ENCODE results near the gene ANGPT4. TPM values are rescaled to one million over a fixed set of nuclear protein-coding genes. Genes with fewer than 3 reads are reported as not detected.

Gene ANGPT4
- total RNA-seq, 2 donors from 2014 or later: 0.06 TPM; not detected in 1

DNA sequence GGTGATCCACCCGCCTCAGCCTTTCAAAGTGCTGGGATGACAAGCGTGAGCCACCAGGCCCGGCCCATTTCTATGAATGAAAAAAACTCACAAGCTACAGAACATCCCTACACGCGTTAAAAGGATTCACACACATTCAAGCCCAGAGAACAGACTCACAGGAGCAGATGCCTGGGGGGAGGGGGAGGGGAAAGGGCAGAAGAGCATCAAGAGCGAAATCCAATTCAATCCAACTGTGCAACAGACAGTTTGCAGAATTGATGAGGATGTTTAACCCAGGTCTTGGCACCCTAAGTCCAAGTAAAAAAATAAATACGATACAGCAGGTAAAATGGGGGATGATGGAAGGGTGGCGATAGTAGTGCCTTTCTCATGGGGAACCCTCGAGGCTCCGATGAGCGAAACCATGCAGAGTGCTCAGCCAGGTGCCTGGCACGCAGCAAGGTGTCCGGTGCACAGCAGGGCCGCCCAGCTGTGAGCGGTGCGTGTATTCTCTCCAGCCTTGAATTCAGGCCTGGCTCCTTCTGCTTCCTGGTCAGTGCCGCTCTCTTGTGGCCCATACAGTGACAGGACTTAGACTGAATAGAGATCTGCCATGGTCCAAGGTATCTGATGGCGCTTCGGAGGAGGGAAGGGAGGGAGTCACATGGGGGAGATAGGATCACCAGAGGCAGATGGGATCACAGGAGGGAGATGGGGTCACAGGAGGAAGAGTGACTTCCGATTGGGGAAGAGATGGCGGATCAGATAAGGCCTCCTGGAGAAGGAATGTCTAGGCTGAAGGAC lies 35.4 kb upstream of the ANGPT4 start:
- no peak for ATAC-seq (replicated peaks)
- Mint-ChIP-seq H3K4me1 (no peaks in the 10 kb centered on the region), H3K4me3 (no peak overlapping the region), H3K9me3 (no peaks in the 10 kb centered on the region), H3K27ac (no peak overlapping the region), H3K36me3 (ENCODE audit: low read depth) (no peaks in the 10 kb centered on the region), H3K27me3 (peaks cover 31% of the 10 kb centered on the region)

DNA sequence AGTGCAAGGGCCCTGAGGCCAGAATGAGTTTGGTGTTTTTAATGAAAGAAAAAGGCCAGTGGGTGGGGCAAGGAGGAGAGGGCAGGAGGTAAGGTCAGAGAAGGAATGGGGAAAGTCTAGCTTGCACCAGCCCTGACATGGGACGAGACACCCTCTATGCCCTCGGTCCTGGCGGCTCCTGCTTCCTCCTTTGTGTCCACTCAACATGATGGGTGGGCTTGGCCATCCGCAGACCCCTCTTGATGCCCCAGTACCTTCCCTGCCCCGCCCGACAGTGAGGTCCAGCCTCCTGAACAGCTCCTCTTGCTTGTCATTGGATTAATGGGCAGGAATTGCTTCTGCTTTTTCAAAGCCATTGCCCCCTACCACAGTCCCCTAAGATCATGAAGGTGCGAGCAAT lies 33.6 kb upstream of the ANGPT4 start:
- ATAC-seq (replicated peaks): no peak
- H3K4me3 Mint-ChIP-seq: no peak overlapping the region
- no peaks in the 10 kb centered on the region for H3K36me3 Mint-ChIP-seq (ENCODE audit: low read depth)
- no peaks in the 10 kb centered on the region for H3K4me1 Mint-ChIP-seq
- H3K9me3 Mint-ChIP-seq: no peaks in the 10 kb centered on the region
- H3K27me3 Mint-ChIP-seq: peaks cover 25% of the 10 kb centered on the region
- no peak overlapping the region for H3K27ac Mint-ChIP-seq

- no peak for ATAC-seq (replicated peaks)
- no peaks in the 10 kb centered on the region for H3K9me3 Mint-ChIP-seq
Observed at GRCh38 chr20:946826-947225, 30.7 kb upstream of the ANGPT4 start.

DNA sequence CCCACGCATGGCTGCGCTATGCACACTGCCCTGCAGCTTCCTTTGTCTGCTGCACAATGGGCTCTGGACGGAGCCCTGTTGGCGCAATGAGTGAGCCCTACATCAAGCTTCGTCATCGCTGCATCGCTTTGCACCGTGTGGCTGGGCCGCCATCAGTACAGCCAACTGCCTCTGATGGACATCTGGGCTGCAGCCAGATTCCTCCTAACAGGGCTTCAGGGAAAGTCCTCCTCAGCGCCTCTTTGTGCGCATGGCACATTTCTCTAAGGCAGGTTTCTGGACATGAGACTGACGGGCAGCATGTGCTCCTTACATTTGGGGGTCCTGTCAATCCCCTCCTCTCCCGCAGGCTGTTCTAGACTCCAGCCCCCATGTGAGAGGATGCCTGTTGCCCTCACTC lies 29.7 kb upstream of the ANGPT4 start:
- Mint-ChIP-seq H3K27ac (no peak overlapping the region), H3K4me3 (no peak overlapping the region), H3K9me3 (no peaks in the 10 kb centered on the region), H3K36me3 (ENCODE audit: low read depth) (no peaks in the 10 kb centered on the region), H3K4me1 (no peaks in the 10 kb centered on the region), H3K27me3 (peaks cover 16% of the 10 kb centered on the region)
- ATAC-seq (replicated peaks): no peak

More at GRCh38 chr20:946826-947225, 30.7 kb upstream of the ANGPT4 start:
- Mint-ChIP-seq H3K27me3 (peaks cover 18% of the 10 kb centered on the region), H3K4me1 (no peaks in the 10 kb centered on the region), H3K36me3 (ENCODE audit: low read depth) (no peaks in the 10 kb centered on the region), H3K27ac (no peak overlapping the region), H3K4me3 (no peak overlapping the region)

GRCh38 chr20:944774-945410 lies 28.8 kb upstream of the ANGPT4 start:
- no peaks in the 10 kb centered on the region for H3K9me3 Mint-ChIP-seq

GRCh38 chr20:944148-944547 lies 28.0 kb upstream of the ANGPT4 start:
- H3K27me3 Mint-ChIP-seq: peaks cover 19% of the 10 kb centered on the region
- no peak overlapping the region for H3K27ac Mint-ChIP-seq
- H3K9me3 Mint-ChIP-seq: no peaks in the 10 kb centered on the region
- no peak for ATAC-seq (replicated peaks)
- no peaks in the 10 kb centered on the region for H3K4me1 Mint-ChIP-seq
- H3K4me3 Mint-ChIP-seq: no peak overlapping the region
- no peaks in the 10 kb centered on the region for H3K36me3 Mint-ChIP-seq (ENCODE audit: low read depth)

More at GRCh38 chr20:944774-945410, 28.8 kb upstream of the ANGPT4 start:
- no peak overlapping the region for H3K27ac Mint-ChIP-seq
- no peaks in the 10 kb centered on the region for H3K4me1 Mint-ChIP-seq
- no peak overlapping the region for H3K4me3 Mint-ChIP-seq
- H3K36me3 Mint-ChIP-seq (ENCODE audit: low read depth): no peaks in the 10 kb centered on the region
- peaks cover 19% of the 10 kb centered on the region for H3K27me3 Mint-ChIP-seq
- ATAC-seq (replicated peaks): no peak

DNA sequence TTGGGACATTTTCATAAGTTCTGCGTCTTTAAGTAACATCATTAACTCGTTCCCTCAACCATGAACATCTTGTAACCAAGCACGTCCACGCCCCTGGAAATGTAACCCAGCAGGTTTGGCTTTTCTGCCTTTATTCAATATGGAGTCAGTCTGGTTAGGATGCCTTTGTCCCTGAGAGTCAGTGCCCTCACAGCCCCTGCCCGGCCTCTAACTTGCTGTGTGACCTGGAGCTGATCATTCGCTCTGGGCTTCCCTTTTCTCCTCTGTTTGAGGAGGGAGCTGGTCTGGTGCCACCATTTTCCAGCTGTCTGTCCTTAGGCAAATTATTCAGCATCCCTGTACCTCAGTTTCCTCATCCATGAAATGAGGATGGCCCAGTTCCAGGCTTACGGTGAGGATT lies 26.5 kb upstream of the ANGPT4 start:
- ATAC-seq (replicated peaks): no peak
- H3K9me3 Mint-ChIP-seq: no peaks in the 10 kb centered on the region
- peaks cover 11% of the 10 kb centered on the region for H3K27me3 Mint-ChIP-seq
- no peaks in the 10 kb centered on the region for H3K4me1 Mint-ChIP-seq
- H3K36me3 Mint-ChIP-seq (ENCODE audit: low read depth): no peaks in the 10 kb centered on the region
- H3K27ac Mint-ChIP-seq: no peak overlapping the region
- no peak overlapping the region for H3K4me3 Mint-ChIP-seq

DNA sequence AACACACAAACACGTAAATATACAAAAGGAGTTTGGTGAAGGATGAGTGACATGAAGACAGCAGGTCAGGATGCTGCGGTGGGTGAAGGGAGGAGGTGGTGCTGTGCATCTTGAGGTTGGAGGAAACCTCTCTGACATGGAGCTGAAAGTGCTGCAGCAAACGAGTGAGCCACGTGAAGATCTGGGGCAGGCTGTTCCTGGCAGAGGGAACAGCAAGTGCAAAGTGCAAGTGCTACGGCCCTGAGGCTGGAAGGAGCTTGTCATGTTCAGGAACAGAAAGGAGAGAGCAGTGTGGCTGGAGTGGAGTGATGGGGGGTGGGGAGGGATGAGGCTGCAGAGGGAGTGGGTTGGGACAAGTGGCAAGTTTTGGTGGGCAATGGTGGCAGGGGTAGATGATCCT lies 24.8 kb upstream of the ANGPT4 start:
- ATAC-seq (replicated peaks): no peak
- H3K4me3 Mint-ChIP-seq: no peak overlapping the region
- H3K36me3 Mint-ChIP-seq (ENCODE audit: low read depth): no peaks in the 10 kb centered on the region
- no peaks in the 10 kb centered on the region for H3K4me1 Mint-ChIP-seq
- no peaks in the 10 kb centered on the region for H3K9me3 Mint-ChIP-seq
- H3K27ac Mint-ChIP-seq: no peak overlapping the region
- peaks cover 5% of the 10 kb centered on the region for H3K27me3 Mint-ChIP-seq

- Mint-ChIP-seq H3K36me3 (ENCODE audit: low read depth) (no peaks in the 10 kb centered on the region), H3K9me3 (no peaks in the 10 kb centered on the region), H3K27ac (no peak overlapping the region), H3K4me1 (no peaks in the 10 kb centered on the region), H3K4me3 (no peak overlapping the region), H3K27me3 (peaks cover 5% of the 10 kb centered on the region)
- no peak for ATAC-seq (replicated peaks)
Observed at GRCh38 chr20:939606-940005, 23.5 kb upstream of the ANGPT4 start.

GRCh38 chr20:934186-934840 lies 18.2 kb upstream of the ANGPT4 start:
- Mint-ChIP-seq H3K27ac (no peak overlapping the region), H3K4me1 (no peaks in the 10 kb centered on the region), H3K27me3 (peaks cover 3% of the 10 kb centered on the region), H3K9me3 (peaks cover 9% of the 10 kb centered on the region), H3K36me3 (ENCODE audit: low read depth) (no peaks in the 10 kb centered on the region), H3K4me3 (no peak overlapping the region)
- no peak for ATAC-seq (replicated peaks)

- no peaks in the 10 kb centered on the region for H3K36me3 Mint-ChIP-seq (ENCODE audit: low read depth)
- no peak overlapping the region for H3K4me3 Mint-ChIP-seq
- peaks cover 9% of the 10 kb centered on the region for H3K9me3 Mint-ChIP-seq
- no peak overlapping the region for H3K27ac Mint-ChIP-seq
- peaks cover 3% of the 10 kb centered on the region for H3K27me3 Mint-ChIP-seq
- ATAC-seq (replicated peaks): no peak
- H3K4me1 Mint-ChIP-seq: no peaks in the 10 kb centered on the region
Observed at GRCh38 chr20:933029-933428, 16.9 kb upstream of the ANGPT4 start.

GRCh38 chr20:931401-931800 lies 15.3 kb upstream of the ANGPT4 start:
- H3K27ac Mint-ChIP-seq: no peak overlapping the region
- H3K4me3 Mint-ChIP-seq: no peak overlapping the region
- no peaks in the 10 kb centered on the region for H3K36me3 Mint-ChIP-seq (ENCODE audit: low read depth)
- no peak for ATAC-seq (replicated peaks)
- peaks cover 13% of the 10 kb centered on the region for H3K27me3 Mint-ChIP-seq
- H3K4me1 Mint-ChIP-seq: no peaks in the 10 kb centered on the region
- H3K9me3 Mint-ChIP-seq: peaks cover 9% of the 10 kb centered on the region

DNA sequence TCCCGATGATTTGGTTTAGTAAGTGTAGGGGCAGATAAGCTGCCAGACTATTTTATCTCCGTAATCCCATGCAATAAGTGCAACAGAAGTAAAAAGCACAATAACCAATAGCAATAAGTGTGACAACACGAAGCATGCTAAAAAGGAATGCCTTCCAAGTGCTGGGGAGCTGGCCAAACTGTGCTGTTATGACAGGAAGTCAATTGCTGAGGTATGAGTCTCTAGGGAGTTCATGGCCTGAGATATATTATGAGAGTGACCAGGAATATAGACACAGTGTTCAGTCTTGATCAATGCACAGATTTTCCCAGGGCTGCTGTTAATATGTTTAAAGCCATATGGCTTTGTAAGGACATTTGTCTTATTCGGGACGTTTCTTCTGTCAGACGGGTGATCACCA lies 10.5 kb upstream of the ANGPT4 start:
- H3K27ac Mint-ChIP-seq: no peak overlapping the region
- H3K4me1 Mint-ChIP-seq: no peaks in the 10 kb centered on the region
- H3K27me3 Mint-ChIP-seq: peaks cover 17% of the 10 kb centered on the region
- no peak for ATAC-seq (replicated peaks)
- H3K9me3 Mint-ChIP-seq: peaks cover 7% of the 10 kb centered on the region
- H3K4me3 Mint-ChIP-seq: no peak overlapping the region
- no peaks in the 10 kb centered on the region for H3K36me3 Mint-ChIP-seq (ENCODE audit: low read depth)

DNA sequence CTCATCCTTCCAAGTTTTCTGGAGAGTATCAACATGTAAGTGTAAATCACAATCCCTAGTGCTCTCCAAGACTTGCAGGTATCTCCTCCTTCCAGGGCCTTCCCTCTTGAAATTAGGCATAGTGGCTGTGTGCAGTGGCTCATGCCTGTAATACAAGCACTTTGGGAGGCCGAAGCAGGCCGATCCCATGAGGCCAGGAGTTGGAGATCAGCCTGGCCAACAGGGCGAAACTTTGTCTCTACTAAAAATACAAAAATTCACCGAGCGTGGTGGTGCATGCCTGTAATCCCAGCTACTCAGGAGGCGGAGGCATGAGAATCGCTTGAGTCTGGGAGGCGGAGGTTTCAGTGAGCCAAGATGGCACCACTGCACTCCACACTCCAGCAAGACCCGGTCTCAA lies 9.4 kb upstream of the ANGPT4 start:
- no peaks in the 10 kb centered on the region for H3K36me3 Mint-ChIP-seq (ENCODE audit: low read depth)
- no peak overlapping the region for H3K4me3 Mint-ChIP-seq
- H3K4me1 Mint-ChIP-seq: no peaks in the 10 kb centered on the region
- no peak overlapping the region for H3K27ac Mint-ChIP-seq
- ATAC-seq (replicated peaks): no peak
- no peaks in the 10 kb centered on the region for H3K9me3 Mint-ChIP-seq
- H3K27me3 Mint-ChIP-seq: peaks cover 13% of the 10 kb centered on the region

- no peaks in the 10 kb centered on the region for H3K4me1 Mint-ChIP-seq
- no peak overlapping the region for H3K4me3 Mint-ChIP-seq
- H3K9me3 Mint-ChIP-seq: no peaks in the 10 kb centered on the region
- no peaks in the 10 kb centered on the region for H3K36me3 Mint-ChIP-seq (ENCODE audit: low read depth)
- H3K27ac Mint-ChIP-seq: no peak overlapping the region
- peaks cover 16% of the 10 kb centered on the region for H3K27me3 Mint-ChIP-seq
- ATAC-seq (replicated peaks): no peak
Observed at GRCh38 chr20:924639-925038, 8.5 kb upstream of the ANGPT4 start.

Measured in activated T-helper 17 cell treated with anti-CD3 and anti-CD28 coated beads, Interleukin-2, amount 50 U/mL, for 72 hours (primary cell).